HUES64 (cell line): ENCODE data around the gene C11orf21.

Experiments
- H3K27ac ChIP-seq: 2 replicates; pipeline ENCODE4 v1.7.0; 2013; ENCODE audit warnings: low read depth, low read length, inconsistent platforms
- H3K27me3 ChIP-seq: 2 replicates; pipeline ENCODE4 v1.6.1; 2013; ENCODE audit warnings: mild to moderate bottlenecking, low read length; ENCODE audit not compliant: insufficient read depth
- H3K36me3 ChIP-seq: 2 replicates; pipeline ENCODE4 v1.6.1; 2013; ENCODE audit warnings: mild to moderate bottlenecking, low read length; ENCODE audit not compliant: insufficient read depth
- H3K4me1 ChIP-seq: 2 replicates; pipeline ENCODE4 v1.6.1; 2013; ENCODE audit warnings: mild to moderate bottlenecking, low read length, moderate library complexity; ENCODE audit not compliant: insufficient read depth
- H3K4me3 ChIP-seq: 2 replicates; pipeline ENCODE4 v1.5.1; 2013; ENCODE audit warnings: mild to moderate bottlenecking, low read length, moderate library complexity
- H3K9ac ChIP-seq: 2 replicates; pipeline ENCODE4 v1.6.1; 2013; ENCODE audit warnings: mild to moderate bottlenecking, low read depth, low read length
- H3K9me3 ChIP-seq: 2 replicates; pipeline ENCODE4 v1.6.1; 2013; ENCODE audit warnings: low read depth, low read length; ENCODE audit not compliant: insufficient read depth
- WGBS: fragments of 150-250, 120-280 bp; methylation state at CpG from one replicate; pipeline ENCODE4 v1.1.7; 2013; ENCODE audit warnings: missing lambda C conversion rate; 5-methylcytosine and 5-hydroxymethylcytosine counted together

C11orf21 gene

DNA sequence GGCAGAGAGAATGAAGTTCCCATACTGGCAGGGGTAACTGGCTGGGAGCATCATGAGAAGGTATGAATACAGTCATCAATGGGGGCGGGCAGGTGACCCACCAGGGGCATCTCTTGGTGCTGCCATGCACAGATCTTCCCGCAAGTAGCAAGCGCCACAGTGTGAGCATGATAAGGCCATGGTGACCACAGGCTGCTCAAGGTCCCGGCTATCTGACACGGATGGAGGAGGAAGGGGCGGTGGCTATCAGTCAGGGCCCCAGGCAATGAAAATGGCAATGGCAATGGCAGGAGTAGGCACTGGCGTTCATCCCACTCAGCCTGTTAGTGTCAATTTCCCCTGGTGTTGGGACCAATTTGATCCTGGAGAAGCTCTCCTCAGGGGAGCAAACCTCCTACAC lies 53.0 kb downstream of the C11orf21 start:
- Histone ChIP-seq H3K4me3 (no peak overlapping the region), H3K27me3 (peaks cover 14% of the 10 kb centered on the region; the same call in 1 of the 2 replicates), H3K9ac (no peak overlapping the region), H3K9me3 (no peaks in the 10 kb centered on the region), H3K27ac (no peak overlapping the region), H3K36me3 (no peaks in the 10 kb centered on the region), H3K4me1 (no peaks in the 10 kb centered on the region)
- 94% methylated on average over 7 of the region's 7 CpGs for WGBS

DNA sequence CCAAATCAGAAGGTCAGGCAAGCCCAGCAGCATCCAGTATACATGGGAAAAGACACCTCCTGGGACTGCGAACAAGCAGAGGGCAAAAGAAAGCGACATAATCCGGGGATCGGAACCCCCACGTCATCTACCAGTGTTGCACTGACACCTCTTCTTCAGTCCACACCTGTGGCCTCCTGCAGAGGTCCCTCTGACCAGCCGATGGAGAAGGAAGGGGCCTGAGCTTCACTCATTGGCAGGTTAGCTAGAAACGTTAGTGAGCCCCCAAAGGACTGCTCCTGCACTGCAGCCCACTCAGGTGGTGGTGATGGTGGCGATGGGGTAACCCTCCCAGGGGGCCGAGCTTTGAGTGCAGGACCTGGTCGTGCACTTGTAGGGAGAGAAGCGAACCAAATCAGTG lies 53.5 kb downstream of the C11orf21 start:
- H3K27ac ChIP-seq, result no peak overlapping the region
- peaks cover 14% of the 10 kb centered on the region; the same call in 1 of the 2 replicates for H3K27me3 ChIP-seq
- no peak overlapping the region for H3K4me3 ChIP-seq
- H3K9me3 ChIP-seq, result no peaks in the 10 kb centered on the region
- WGBS, result 94% methylated on average over 11 of the region's 11 CpGs
- H3K36me3 ChIP-seq, result no peaks in the 10 kb centered on the region
- H3K9ac ChIP-seq, result no peak overlapping the region
- H3K4me1 ChIP-seq, result no peaks in the 10 kb centered on the region

DNA sequence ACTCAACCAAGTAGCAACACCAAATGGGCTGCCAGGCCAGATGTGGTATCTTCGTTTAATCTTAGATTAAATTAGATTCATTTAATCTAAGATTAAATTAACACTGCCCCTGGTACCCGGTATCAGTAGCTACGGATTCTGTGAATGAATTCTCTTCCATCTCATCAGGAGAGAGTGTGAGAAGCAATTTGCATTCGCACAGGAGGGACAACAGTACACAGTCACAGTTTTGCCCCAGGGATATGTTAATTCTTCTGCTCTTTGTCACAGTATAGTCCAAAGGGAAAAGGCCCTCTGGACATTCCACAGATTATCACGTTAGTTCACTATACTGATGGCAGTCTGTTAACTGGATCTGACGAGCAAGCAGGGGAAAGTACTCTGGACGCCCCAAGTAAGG lies 54.2 kb downstream of the C11orf21 start:
- H3K4me1 ChIP-seq, result no peaks in the 10 kb centered on the region
- H3K4me3 ChIP-seq, result no peak overlapping the region
- H3K36me3 ChIP-seq, result no peaks in the 10 kb centered on the region
- no peaks in the 10 kb centered on the region for H3K9me3 ChIP-seq
- H3K27ac ChIP-seq, result no peak overlapping the region
- 88% methylated on average over 7 of the region's 7 CpGs for WGBS
- no peak overlapping the region for H3K9ac ChIP-seq
- peaks cover 14% of the 10 kb centered on the region; the same call in 1 of the 2 replicates for H3K27me3 ChIP-seq
